ENCODE results near the gene LBX1.

DNA sequence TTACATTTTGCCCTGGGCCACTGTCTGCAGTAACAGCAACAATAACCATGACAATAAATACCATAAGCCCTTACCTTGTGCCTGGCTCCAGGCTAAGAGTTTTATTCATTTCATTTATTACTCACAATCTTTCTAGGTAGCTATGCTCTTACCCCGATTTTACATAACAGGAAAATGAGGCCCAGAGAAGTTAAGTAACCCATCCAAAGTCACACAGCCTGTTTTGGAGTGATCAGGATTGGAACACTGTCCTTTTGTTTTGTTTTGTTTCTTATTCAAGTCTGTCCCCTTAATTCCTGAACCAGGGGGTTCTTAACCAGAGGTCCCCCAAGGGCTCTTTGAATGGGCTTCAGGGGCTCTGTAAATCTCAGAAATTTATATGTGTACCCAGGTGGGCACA lies 4.2 kb upstream of the LBX1 start:
- TF ChIP-seq CTCF (conservative IDR thresholded peaks at IDR 0.05; ENCODE audit: low read length), result no peak
- TF ChIP-seq EZH2phosphoT487 (IDR thresholded peaks at IDR 0.05; ENCODE audit: borderline replicate concordance, low read depth, low read length), result no peak

Data from OCI-LY7 (cell line).